CD4-positive, alpha-beta T cell treated with Interferon alpha-2 for 1 hour (primary cell): Measurements from ENCODE around the gene OR2V2.
A peak's percentile ranks its signal among the peaks of the same experiment; 100 is the strongest.

ENCODE experiments used
- DNase-seq, 2 donors: peaks; one replicate each; pipeline ENCODE4 v3.0.0-alpha.2; 2020 to 2022

Gene OR2V2

GRCh38 chr5:181149806-181150733 lies 2.7 kb downstream of the OR2V2 start:
- DNase-seq = no peak

GRCh38 chr5:181151146-181151545 lies 3.8 kb downstream of the OR2V2 start:
- DNase-seq = no peak

- DNase-seq = no peak
Observed at GRCh38 chr5:181152406-181152805, 5.0 kb downstream of the OR2V2 start.

GRCh38 chr5:181153814-181154213 lies 6.4 kb downstream of the OR2V2 start:
- no peak for DNase-seq

GRCh38 chr5:181156758-181157157 lies 9.4 kb downstream of the OR2V2 start:
- DNase-seq = no peak

- DNase-seq = no peak
Observed at GRCh38 chr5:181158869-181159268, 11.5 kb downstream of the OR2V2 start.

GRCh38 chr5:181159286-181160151 lies 12.1 kb downstream of the OR2V2 start:
- peak; percentile 86 to 91 for DNase-seq

GRCh38 chr5:181160152-181160754 lies 12.9 kb downstream of the OR2V2 start:
- DNase-seq = peak; percentile 87 to 89

- peak; percentile 58 to 75 for DNase-seq
Observed at GRCh38 chr5:181160755-181161533, 13.6 kb downstream of the OR2V2 start.

GRCh38 chr5:181161534-181162175 lies 14.3 kb downstream of the OR2V2 start:
- DNase-seq = no peak

- no peak for DNase-seq
Observed at GRCh38 chr5:181163487-181164075, 16.2 kb downstream of the OR2V2 start.

- DNase-seq = no peak
Observed at GRCh38 chr5:181164076-181164952, 16.9 kb downstream of the OR2V2 start.

- DNase-seq = no peak
Observed at GRCh38 chr5:181166812-181167733, 19.7 kb downstream of the OR2V2 start.

- no peak for DNase-seq
Observed at GRCh38 chr5:181167814-181168488, 20.6 kb downstream of the OR2V2 start.

- no peak for DNase-seq
Observed at GRCh38 chr5:181168595-181169118, 21.3 kb downstream of the OR2V2 start.

GRCh38 chr5:181169459-181170236 lies 22.3 kb downstream of the OR2V2 start:
- DNase-seq = peak; percentile 64 to 75

- no peak for DNase-seq
Observed at GRCh38 chr5:181170237-181170825, 22.9 kb downstream of the OR2V2 start.
